Inflammatory macrophage (primary cell): ENCODE data around the gene PODN.

Experiments used
- DNase-seq, 2 donors: peaks; one replicate each; pipeline ENCODE4 v3.0.0-alpha.2; 2020 to 2022

Gene PODN

GRCh38 chr1:53075761-53076163, 13.7 kb downstream of the PODN start:
- no peak for DNase-seq

GRCh38 chr1:53076165-53076564, 14.2 kb downstream of the PODN start:
- DNase-seq, result no peak

GRCh38 chr1:53076721-53077598, 14.9 kb downstream of the PODN start:
- DNase-seq, result no peak

- DNase-seq, result no peak
Observed at GRCh38 chr1:53077599-53077965, 15.6 kb downstream of the PODN start.

- DNase-seq, result no peak
Observed at GRCh38 chr1:53078333-53079101, 16.5 kb downstream of the PODN start.

GRCh38 chr1:53079251-53079650, 17.2 kb downstream of the PODN start:
- no peak for DNase-seq

- no peak for DNase-seq
Observed at GRCh38 chr1:53080041-53080440, 18.0 kb downstream of the PODN start.

- DNase-seq, result no peak
Observed at GRCh38 chr1:53080769-53081168, 18.8 kb downstream of the PODN start.

GRCh38 chr1:53081384-53082066, 19.5 kb downstream of the PODN start:
- DNase-seq, result no peak

- DNase-seq, result no peak
Observed at GRCh38 chr1:53082826-53083455, 20.9 kb downstream of the PODN start.

GRCh38 chr1:53083636-53084588, 21.9 kb downstream of the PODN start:
- no peak for DNase-seq

- no peak for DNase-seq
Observed at GRCh38 chr1:53084589-53084971, 22.6 kb downstream of the PODN start.

GRCh38 chr1:53085405-53085804, 23.4 kb downstream of the PODN start:
- DNase-seq, result no peak

- no peak for DNase-seq
Observed at GRCh38 chr1:53086491-53087070, 24.6 kb downstream of the PODN start.

GRCh38 chr1:53087332-53088285, 25.6 kb downstream of the PODN start:
- DNase-seq, result no peak

GRCh38 chr1:53088616-53089300, 26.7 kb downstream of the PODN start:
- DNase-seq, result no peak

GRCh38 chr1:53089478-53090226, 27.6 kb downstream of the PODN start:
- no peak for DNase-seq
